GM19455 (cell line): ENCODE data around the gene CETN2.
"Not testable (repeated sequence)": the region's sequence is repeated elsewhere in the genome, so short reads cannot be mapped to it uniquely, and the experiment has no call there.

Source experiments
- ATAC-seq: cut with Tn5 transposase; IDR thresholded peaks from one replicate; pipeline ENCODE4 v1.9.1; 2021; ENCODE audit not compliant: unreplicated experiment

The CETN2 gene

DNA sequence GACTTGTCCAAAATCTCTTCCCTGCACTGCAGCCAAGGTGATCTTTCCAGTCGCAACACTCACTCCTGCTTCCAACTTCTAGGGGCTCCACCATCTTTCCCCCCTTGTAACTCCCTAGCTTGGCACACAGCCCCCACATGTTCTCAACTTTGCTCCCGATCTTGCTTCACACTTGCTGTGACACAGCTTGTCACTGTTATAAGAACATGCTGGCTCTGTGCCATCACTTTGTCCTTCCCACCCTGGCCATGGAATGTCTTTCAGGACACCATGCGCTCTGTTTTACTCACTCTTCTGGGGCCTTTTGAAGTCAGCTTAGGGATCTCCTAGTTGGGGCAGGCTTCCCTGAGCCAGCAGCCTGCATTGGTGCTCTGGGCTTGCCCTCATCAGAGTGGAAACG, 2.8 kb upstream of the CETN2 start:
- no peak for ATAC-seq

DNA sequence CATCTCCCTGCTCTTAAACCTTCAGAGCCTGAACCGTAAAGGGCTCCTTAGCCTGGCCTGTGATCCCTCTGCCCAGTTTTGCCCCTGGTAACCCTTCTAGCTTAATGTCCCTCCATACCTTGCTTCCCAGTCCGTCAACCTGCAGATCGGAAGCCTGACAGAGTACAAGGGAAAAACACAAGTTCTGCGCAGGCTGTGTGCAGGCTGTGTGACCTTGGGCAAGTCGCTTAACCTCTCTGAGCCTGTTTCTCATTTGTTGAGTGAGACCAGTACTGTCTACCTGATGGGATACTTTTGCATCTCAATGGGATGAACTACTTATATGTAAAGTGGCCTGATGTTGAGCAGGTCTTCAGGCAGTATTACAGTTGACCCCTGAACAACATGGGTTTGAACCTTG, 2.0 kb upstream of the CETN2 start:
- ATAC-seq = no peak

DNA sequence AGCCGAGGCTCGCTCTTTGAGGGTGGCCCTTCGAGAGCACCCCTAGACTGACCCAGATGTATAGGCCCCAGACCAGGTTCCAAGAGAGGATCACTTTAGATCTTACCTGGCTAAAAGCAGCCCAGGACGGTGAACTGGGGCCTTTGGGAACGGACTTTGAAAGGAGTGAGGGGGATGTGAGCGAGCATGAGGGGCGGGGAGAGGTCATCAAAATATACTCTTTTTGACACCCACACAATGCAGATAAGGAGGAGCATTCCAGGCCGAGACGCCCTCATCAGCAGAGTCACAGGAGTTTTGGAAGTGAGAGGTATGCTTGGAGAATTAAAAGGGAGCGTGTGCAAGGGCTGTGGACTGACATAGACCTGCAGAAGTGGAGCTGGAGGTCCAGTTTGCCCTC, 834 bp upstream of the CETN2 start:
- no peak for ATAC-seq

DNA sequence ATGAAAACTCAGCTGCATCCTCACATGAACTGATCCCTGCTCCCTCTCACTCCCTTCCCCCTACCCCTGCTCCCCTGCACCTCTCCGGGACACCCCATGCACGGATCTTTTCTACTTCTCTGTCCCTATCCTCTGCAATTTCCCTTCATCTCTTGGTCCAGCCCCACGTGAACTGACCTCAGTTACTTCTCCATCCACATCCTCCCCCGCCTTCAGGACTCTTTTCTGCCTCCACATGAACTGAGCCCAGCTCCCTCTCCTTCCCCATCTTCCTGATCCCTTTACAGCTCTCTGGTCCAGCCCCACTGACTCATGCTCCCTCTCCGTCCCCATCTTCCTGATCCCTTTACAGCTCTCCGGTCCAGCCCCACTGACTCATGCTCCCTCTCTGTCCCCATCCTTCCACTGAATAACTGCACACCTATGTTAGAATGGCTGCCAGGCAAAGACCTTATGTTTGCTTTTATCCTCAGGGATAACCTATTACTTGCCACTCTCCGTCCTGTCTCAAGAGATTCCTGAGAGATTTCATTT, 5.6 kb downstream of the CETN2 start:
- no peak for ATAC-seq

DNA sequence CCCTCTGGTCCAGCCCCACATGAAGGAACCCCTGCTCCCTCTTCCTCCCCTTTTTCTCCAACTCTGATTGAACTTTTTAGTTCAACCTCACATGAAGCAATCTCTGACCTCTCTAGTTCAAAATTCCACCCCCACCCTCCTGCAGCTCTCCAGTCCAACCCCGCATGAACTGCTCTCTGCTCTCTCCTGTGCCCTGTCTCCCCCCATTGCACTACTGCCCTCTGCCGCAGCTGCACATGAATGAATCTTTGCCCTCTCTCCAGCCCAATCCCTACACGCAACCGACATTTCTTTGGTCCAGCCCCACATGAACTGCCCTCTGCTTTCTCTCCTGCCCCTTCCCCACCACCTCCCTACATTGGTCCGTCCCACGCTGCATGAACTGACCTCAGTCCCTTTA, 6.9 kb downstream of the CETN2 start:
- ATAC-seq = no peak

DNA sequence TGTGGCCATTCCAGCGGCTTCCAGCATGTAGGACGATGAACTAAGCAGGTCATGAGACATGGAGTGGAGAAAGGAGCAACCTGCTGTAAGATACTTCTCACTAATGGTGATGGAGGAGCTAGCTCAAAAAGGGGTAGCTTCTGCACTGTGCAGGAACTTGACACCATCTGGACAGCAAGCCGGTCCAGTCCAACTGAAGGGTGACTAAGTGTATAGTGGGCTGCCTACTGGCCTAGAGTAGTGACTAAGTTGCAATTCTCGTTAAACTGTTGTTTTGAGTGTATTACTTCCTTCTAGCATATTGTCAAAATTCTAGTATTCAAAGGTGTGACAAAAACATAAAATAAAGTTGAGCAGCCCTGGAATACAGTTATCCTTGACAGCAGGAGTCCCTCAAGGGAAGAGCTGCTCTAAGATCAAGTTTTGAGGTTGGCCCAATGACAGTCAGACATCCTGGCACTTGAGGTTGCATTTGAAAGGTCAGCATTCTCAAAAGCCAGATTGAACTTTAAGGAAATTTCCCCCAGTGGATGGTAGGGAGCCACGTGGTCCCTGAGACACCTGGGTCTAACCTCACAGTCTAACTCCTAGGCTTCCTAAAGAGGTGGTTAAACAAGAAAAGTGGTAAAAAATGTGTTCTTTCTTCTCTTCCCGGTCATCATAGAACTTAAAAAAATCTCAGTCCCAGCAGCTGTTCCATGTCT, 8.0 kb downstream of the CETN2 start:
- no peak for ATAC-seq

DNA sequence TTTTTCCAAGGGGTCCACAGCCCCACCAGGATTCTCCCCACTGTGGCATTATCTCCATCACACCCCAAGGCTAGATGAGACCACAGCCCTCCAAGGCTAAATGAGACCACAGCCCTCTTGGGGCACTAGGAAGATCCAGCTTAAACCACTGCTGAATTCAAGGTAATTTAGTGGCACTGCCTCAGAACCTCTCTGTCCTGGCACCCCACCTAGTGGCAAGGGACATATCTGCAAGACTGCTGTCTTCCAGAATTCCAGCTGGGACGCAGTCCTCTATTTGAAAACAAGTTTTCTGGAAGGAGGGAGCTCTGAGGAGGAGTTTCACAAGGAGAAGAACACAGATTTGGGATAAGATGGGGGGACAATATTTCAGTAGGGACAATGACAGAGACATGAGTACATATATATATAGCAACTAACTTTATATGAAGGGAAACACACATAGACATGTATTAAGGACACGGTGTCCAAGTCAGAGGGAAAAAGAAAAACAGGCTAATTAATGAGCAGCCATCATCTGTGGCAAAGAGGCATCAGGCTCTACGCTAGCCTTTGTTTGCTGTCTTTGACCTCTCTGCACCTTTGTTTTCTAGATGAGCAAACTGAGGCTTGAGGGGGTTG, 9.3 kb downstream of the CETN2 start:
- ATAC-seq = no peak

DNA sequence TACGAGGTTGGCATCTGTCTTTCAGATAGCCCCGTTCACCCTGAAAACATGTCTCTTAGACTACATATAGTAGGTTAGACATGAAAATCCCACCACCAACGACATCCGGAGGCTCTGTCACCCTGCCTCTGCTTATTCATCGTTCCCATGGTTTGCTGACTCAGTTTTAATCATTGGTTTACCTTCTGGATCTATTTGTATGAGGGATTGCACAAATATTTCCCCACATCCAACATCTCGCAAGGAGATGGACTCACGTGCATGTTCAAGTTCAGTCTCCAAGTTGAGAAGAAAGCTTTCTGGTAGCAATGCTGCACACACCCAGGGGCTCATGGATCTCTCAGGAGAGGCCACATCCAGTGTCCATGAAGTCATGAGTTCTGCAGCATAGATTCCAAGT, 10.8 kb downstream of the CETN2 start:
- no peak for ATAC-seq

DNA sequence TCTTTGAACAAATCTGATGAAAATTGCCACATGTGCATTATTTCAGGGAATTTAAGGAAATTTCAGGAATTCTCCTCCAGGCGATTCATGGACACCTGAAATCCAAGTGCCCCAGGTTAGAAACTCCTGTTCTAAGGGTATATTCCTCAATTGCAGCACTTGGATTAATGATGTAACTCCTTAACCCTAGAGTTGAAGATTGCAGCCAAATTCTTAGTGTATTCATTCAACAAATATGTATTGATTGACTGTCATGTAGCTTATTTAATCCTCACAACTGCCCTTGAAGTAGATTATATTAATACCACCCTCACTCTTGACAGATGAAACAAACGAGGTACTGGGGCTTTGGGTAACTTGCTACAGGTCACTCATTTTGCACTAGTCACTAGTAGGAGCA, 11.3 kb downstream of the CETN2 start:
- ATAC-seq = no peak

DNA sequence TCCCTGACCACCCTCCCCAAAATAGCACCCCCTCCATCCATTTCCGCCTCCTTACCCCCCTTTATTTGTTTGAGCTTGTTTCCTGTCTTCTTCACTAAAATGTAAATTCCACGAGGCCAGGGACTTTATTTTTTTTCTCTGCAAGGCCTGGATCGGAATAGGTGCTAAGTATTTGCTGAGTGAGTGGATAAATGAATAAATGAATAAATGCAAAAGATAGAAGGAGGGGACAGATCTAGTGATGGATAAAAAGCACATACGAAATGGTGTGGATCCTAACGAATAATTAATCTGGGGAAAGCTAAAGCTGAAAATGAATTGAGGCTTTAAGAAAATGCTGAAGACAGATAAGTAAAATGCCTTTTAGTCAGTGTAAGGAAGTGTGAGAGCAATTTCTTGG, 12.2 kb downstream of the CETN2 start:
- no peak for ATAC-seq

DNA sequence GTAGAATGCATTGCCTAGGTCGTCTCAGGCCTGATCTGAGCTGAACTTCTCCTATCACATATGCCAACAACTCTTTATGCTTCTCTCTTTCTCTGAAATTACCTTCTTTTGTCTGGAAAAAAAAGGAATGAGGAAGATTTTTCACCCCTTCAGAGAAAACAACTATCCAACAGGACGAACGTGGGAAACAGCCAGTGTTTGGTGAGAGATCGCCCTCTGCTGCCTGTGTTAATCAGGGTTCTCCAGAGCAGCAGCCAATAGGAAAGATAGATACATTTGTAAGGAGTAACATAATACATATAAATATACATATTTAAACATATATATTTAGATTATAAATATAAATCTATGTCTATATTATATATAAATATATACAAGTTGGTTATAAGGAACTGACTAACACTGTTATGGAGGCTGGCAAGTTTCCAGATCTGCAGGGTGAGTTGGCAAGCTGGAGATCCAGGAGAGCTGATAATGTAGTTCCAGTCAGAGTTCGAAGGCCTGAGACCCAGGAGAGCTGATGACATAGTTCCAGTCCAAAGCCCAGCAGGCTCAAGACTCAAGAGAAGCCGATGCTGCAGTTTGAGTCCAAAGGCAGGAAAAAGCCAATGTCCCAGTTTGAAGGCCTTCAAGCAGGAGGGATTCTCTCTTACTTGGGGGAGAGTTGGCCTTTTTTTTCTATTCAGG, 13.3 kb downstream of the CETN2 start:
- ATAC-seq = no peak

DNA sequence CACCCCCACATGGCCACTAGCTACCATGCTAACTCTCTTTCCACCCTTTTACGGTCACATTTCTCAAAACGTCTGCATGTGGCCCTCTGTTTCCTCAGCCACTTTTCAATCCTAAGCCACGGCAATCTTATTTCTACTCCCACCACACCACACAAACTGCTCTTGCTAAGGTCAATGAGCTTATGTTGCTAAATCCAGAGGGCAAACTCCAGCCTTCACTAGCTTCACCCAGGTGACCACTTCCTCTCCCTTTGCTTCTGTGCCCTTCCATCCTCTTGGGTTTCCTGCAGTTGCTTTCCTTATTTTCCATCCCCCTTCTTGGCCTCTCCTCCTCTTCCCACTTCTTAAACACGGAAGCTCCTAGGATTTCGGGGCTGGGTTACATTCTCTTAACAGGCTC, 16.5 kb downstream of the CETN2 start:
- ATAC-seq = no peak

DNA sequence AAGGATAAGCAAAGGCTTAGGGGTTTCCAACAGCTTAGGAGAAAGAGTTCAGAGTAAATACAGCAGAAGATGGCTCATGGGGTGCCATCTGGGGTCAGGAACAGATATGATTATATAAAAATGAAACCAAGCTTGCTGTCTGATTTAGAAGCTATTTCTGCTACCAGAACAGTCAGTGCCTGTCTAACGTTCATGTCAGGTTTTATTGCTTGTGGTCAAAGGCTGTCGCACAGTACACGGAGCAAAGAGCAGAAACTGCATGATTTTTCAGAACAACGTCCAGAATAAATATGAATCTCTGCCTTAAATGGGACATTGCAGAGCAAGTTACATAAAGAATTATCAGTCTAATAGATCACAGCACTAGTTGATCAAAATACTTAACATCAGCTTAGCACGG, 17.4 kb downstream of the CETN2 start:
- no peak for ATAC-seq

DNA sequence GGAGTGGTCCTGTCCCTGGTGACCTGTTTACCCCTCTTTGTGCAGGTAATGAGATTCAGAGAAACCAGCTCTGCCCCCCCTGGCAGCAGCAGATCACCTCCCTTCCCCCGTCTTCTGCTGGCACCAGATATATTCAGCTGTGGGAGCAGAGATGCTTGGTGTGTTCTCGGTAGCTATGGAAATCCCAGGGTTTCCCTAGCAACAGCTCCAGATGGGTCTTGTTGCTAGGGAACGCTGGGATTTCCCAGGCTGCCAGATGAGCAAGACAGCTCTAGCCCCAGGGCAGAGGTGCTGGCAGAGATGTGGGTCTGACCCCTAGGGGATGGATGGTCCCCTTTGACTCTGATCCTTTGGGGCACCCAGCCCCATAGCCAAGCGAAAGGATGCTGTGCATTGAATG, 20.2 kb downstream of the CETN2 start:
- ATAC-seq = no peak

DNA sequence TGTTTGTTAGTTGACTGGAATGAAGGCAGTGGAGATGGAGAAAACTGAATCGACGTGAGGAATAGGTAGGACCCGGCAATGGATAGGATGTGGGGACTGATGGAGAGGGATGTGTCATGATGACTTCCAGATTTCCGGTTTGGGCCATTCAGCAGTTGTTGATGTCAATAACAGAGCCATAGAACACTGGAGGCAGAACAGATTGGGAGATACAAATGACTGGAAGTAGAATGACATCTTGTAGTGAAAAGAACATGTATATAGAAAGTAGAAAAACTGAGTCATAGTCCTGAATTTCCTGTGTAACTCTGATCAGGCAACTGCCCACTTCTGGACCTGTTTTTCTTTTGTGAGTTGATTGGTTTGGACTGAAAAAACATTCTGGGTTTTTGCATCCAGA, 24.5 kb downstream of the CETN2 start:
- ATAC-seq = no peak

DNA sequence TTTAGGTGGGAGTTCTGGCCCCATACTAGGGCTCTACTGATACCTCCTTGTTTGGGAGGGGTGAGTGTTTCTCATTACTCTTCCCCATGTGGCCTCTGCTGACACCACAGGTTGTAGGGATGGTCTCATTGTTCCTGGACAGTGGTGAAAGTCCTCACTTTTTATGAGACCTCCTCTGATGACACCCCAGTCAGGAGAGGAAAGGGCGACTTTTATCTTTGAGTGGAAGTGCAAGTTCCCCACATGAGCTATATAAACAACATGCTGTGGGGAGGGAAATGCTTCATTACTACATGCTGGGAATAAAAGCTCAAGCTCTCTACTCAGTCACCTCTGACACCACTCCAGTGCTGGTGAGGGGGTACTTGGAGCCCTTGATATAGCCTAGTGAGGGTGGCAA, 31.6 kb downstream of the CETN2 start:
- no peak for ATAC-seq

DNA sequence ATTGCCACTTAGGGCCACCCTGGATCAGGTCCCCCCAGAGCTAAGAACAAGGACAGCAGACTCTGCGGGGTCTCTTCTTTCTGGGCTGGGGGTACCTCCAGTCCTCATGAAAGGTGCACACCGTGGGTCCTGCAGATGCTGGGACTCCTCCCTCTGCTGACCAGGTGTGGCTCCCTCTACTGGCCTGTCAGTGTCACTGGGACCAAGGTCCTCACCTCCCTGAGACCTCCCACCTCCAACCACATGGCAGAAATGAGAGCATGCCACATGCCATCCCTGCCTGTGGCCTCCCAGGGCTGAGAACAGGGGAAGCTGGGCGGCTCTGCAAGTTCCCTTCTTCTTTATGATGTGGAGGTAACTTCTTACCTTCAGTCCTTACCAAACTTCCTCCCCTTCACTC, 43.5 kb downstream of the CETN2 start:
- ATAC-seq = not testable (repeated sequence)
